SK-N-SH (cell line): ENCODE results near the gene ITIH2.

ENCODE experiments used
- CTCF ChIP-seq: fragments of 200-600 bp; sonication (generic); IDR thresholded peaks from 2 replicates; pipeline ENCODE4 v1.6.1; 2017; ENCODE audit warnings: antibody characterized with exemption, mild to moderate bottlenecking, moderate library complexity
- YY1 ChIP-seq: IDR thresholded peaks from 2 replicates; pipeline ENCODE4 v1.4.0; 2012; ENCODE audit warnings: low read depth, mild to moderate bottlenecking

- TF ChIP-seq YY1 (no peak), CTCF (no peak)
Observed at GRCh38 chr10:7710446-7710845, 7.3 kb downstream of the ITIH2 start.
